Choroid plexus epithelial cell (primary cell): ENCODE results near the gene PREX1.

Experiments
- DNase-seq: peaks from one replicate; pipeline ENCODE4 v3.0.0-alpha.2; 2010; ENCODE audit warnings: low read depth
- H3K4me3 ChIP-seq: 2 replicates; pipeline ENCODE4 v1.5.1; 2011; ENCODE audit warnings: low read depth, mild to moderate bottlenecking, control low read depth, low read length, moderate library complexity
- TF ChIP-seq, protein P1 (sequence below): conservative IDR thresholded peaks from 2 replicates; pipeline ENCODE4 v1.5.1; 2011; ENCODE audit warnings: low read depth, mild to moderate bottlenecking, control low read depth, inconsistent platforms, low read length, moderate library complexity

The PREX1 gene

DNA sequence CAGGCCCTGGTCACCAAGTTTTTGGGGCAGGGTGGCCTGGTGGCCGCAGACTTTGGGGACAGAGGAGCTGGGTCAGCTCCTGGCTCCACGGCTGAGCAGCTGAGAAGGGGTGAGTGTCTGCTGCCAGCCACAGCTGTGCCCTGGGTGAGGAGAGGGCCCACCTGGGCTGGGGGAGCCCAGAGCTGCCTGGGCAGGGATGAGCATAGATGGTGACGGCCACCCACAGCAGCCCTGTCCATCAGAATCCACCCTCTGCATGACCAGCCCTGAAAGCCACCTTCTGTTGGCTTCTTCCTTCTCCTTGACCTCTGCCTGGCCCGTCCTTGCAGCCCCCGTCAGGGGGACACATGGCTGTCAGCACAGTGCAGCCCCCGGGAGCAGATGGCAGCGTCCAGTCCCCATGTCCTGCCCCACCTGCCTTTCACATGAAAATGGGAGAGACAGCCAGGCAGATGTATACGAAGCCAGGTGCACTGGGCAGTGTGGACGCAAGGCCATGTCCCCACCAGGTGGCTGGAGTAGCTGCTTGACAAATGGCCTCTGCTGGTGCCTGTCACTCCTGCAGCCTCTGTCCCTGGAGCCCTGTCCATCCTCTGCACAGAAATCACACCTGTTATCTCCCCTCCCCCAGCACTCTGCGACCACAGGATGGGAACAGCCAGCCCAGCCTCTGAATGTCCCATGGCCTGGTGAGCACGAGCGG is 220.8 kb downstream of the PREX1 start:
- TF ChIP-seq, protein P1, sequence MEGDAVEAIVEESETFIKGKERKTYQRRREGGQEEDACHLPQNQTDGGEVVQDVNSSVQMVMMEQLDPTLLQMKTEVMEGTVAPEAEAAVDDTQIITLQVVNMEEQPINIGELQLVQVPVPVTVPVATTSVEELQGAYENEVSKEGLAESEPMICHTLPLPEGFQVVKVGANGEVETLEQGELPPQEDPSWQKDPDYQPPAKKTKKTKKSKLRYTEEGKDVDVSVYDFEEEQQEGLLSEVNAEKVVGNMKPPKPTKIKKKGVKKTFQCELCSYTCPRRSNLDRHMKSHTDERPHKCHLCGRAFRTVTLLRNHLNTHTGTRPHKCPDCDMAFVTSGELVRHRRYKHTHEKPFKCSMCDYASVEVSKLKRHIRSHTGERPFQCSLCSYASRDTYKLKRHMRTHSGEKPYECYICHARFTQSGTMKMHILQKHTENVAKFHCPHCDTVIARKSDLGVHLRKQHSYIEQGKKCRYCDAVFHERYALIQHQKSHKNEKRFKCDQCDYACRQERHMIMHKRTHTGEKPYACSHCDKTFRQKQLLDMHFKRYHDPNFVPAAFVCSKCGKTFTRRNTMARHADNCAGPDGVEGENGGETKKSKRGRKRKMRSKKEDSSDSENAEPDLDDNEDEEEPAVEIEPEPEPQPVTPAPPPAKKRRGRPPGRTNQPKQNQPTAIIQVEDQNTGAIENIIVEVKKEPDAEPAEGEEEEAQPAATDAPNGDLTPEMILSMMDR = no peak
- no peak for DNase-seq
- H3K4me3 ChIP-seq = no peak overlapping the region

DNA sequence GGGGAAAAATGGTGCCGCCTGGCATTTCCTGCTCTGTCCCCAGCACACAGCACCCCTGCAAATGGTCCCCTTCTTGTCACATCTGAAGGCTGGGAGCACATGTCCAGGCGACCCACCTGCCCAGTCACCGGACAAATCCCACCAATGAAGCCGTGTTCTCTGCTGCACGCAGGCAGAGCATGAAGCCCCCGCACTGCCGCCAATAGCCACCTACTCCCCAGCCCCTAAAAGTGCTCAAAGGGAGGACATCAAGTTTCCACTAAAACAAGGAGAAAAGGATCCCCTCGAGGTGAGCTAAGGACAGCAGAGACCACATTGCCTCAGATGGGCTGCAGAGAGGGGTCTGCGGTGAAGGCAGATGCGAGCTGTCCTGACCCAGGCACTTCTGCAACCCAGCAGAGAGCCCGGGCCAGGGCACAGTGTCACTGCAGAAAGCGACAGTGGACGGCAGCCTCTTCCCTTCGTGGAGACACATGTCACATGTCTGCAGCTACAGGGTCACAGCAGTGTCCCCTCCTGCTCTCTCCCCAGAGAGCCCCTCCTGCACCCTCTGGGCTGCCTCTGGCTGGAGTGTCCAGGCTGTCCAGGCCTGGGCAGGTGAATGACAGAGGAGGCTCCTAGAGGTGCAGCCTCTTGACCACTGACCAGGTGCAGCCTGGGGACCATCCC is 221.5 kb downstream of the PREX1 start:
- no peak for DNase-seq
- TF ChIP-seq, protein P1 = no peak
- H3K4me3 ChIP-seq = no peak overlapping the region

DNA sequence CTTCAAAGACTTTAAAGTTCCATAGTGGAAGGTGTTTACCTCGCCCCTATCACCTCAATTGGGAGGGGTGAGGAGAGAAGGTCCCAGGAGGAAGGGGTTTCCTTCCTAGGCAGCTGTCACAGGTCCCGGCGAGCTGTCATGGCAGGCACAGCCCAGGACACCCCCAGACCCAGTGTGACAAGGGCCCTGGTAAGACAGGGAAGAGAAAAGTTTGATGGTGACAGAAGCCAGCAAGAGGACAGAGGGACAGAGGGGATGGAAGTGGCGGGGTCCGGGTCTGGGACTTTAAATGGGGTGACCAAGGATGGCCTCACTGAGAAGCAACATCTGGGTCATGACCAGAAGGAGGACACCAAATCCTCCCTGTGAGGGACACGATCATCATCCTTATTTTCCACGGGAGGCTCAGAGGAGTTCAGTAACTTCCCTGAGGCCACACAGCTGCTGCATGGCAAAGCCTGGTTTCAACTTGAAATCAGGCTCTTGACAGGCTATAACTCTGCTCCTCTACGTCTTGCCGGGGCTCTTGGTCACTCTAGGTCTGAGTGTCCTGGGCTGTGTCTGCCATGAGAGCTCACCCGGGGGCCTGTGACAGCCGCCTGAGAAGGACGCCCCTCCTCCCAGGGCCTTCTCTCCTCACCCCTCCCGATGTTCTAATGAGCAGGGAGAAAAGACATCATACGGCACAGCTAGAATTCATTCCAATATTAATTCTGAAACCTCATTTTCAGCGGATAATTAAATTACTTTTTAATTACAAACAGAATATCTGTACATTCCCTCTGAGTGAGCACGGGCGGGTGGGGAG is 222.2 kb downstream of the PREX1 start:
- DNase-seq = no peak
- H3K4me3 ChIP-seq = no peak overlapping the region
- TF ChIP-seq, protein P1 = no peak

DNA sequence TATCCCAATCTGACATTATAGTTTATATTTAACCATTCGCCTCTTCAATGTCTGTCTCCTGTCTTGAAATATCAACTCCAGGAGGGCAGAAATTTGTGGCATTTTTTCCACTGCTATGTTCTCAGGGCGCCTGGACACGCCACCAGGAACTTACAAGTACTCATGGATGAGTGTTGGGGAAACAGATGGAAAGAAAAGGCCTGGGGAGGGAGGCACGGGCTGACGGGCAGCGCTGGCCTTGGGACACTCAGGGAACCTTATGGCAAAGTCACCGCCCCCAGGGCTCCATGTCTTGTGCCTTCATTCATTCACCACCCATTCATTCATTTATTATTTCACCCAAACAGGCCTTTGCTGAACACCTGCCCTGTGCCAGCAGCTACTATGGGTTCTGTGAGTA is 222.9 kb downstream of the PREX1 start:
- TF ChIP-seq, protein P1 = no peak
- H3K4me3 ChIP-seq = no peak overlapping the region
- DNase-seq = no peak

DNA sequence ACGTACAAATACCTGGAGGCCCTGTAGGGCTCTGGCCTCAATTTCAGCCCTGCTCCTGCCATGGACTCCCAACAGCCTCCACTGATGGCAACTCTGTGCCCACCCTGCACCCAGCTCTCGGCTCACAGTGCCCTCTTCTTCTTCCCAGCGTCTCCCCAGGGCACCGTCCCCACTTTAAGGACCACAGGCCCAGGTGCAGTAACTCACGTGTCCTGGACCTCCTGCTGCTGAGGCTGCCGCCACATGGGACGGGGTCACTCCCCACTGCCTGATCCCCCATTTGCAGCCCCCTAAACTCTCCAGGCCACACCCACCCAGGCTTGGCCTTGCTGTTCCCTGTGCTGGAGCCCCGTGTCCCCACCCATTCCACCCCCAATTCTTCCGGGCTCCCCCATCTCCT is 223.4 kb downstream of the PREX1 start:
- no peak overlapping the region for H3K4me3 ChIP-seq
- TF ChIP-seq, protein P1 = no peak
- no peak for DNase-seq

DNA sequence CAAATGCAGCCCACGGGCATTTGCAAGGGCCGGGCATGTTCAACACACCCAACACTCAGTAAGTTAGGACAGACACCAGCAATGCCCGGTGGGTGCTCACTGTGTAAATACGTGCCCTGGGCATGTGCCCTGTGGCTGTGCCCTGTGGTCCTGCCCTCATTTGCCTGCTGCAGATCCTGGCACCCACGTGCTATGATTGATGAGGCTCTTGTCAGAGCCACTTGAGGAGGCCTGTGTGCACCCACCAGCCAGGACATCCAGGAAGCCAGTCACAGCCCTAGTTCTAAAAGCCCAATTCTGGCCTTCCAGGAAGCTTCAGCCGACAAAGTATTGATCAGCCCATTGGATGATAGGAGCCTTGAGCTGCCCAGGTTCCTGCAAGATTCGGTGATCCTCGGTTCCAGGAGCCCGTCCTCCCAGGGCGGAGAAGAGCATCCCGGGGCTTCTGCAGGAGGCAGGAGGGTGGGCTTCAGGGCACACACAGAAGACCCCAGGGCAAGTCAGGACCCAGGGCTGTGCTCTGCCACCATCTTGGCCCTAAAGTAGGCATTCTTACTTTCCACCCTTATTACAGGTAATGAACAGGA is 223.9 kb downstream of the PREX1 start:
- TF ChIP-seq, protein P1 = no peak
- DNase-seq = no peak

More for the DNA sequence above, 223.9 kb downstream of the PREX1 start:
- no peak overlapping the region for H3K4me3 ChIP-seq
